ENCODE measurements around the gene SLC22A13. TPM values are rescaled to one million over a fixed set of nuclear protein-coding genes. Genes with fewer than 3 reads are reported as not detected.

SLC22A13 gene
- total and polyA plus RNA-seq, 2 of the 4 experiments (the other 2 are of a cell fraction) = under 0.01 to 0.22 TPM

DNA sequence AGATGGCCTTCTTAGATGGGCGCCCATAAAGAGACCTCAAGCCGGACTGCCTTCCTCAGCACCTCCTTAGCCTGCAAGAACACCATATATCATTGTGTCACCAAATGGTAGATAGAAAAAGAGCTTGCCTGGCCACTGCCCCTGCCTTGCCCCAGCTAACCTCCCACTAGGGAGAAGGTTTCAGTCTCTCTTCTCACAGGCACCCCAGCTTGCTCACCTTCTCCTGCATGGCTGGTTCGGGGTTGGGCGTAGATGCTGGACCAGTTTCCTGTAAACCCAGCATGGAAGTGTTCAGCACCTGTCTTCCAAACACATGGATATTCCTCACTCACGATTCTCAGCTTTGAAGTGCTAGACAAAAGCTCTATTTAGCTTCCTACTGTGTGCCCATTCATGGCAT lies 13.2 kb downstream of the SLC22A13 start:
- dilution Hi-C loops (cut with HindIII; ENCODE audit: low sequenced_read_pairs, unreplicated experiment) (no loop called here), intact Hi-C loops (cut with micrococcal nuclease) (no loop called here), in situ Hi-C loops (cut with MboI; ENCODE audit: low sequenced_read_pairs) (no loop called here)
- no CpG with 5 or more reads among the region's 5 CpGs for WGBS, 2 experiments (ENCODE audit: extremely low coverage in 2 of 2, insufficient read length in 1 of 2)
- Histone ChIP-seq H3K9me3 (ENCODE audit: control insufficient read depth, insufficient read depth, low read length) (no peaks in the 10 kb centered on the region), H4K91ac (ENCODE audit: insufficient read depth, low read depth, low read length) (no peak overlapping the region), H3K18ac (ENCODE audit: low read depth, low read length) (no peak overlapping the region), H3K9me1 (ENCODE audit: insufficient read depth, low read length) (peaks cover 4% of the 10 kb centered on the region; the same call in 1 of the 2 replicates), H3K4ac (ENCODE audit: low read depth, low read length) (no peak overlapping the region), H3K4me2 (ENCODE audit: low read depth, low read length) (no peak overlapping the region), H2BK15ac (ENCODE audit: low read depth, low read length) (no peak overlapping the region), H2AK9ac (replicated peaks; ENCODE audit: low read depth, low read length, poor library complexity) (no peak overlapping the region), H3K79me1 (ENCODE audit: low read depth in 1 of 2, low read length in 2 of 2) (no peaks in the 10 kb centered on the region), H3K36me3 (ENCODE audit: control insufficient read depth, insufficient read depth, low read length) (peaks cover 10% of the 10 kb centered on the region), H3K9ac (ENCODE audit: low read depth, low read length) (no peak overlapping the region), H3K27ac (ENCODE audit: insufficient read depth, low read length) (no peak overlapping the region), H3K27me3 (ENCODE audit: control insufficient read depth, insufficient read depth, low read length) (no peaks in the 10 kb centered on the region), H3K14ac (replicated peaks; ENCODE audit: low read depth, low read length) (no peak overlapping the region), H2AK5ac (ENCODE audit: low read depth, low read length) (no peak overlapping the region), H4K8ac (ENCODE audit: low read depth in 2 of 2, low read length in 2 of 2) (no peak overlapping the region), H2BK5ac (ENCODE audit: low read depth, low read length, poor library complexity, severe bottlenecking) (no peak overlapping the region), H2BK20ac (ENCODE audit: low read depth, low read length) (no peak overlapping the region), H4K20me1 (ENCODE audit: insufficient read depth, low read length) (no peaks in the 10 kb centered on the region), H4K5ac (ENCODE audit: low read depth, low read length) (no peak overlapping the region), H2BK120ac (ENCODE audit: low read depth, low read length) (no peak overlapping the region), H3K4me3 (ENCODE audit: insufficient read depth, low read depth, low read length) (no peak overlapping the region), H3K4me1 (ENCODE audit: control insufficient read depth, insufficient read depth, low read length) (no peaks in the 10 kb centered on the region), H3K23ac (ENCODE audit: low read depth, low read length) (no peak overlapping the region), H2AFZ (replicated peaks; ENCODE audit: low read length, poor library complexity) (no peak overlapping the region), H3K56ac (ENCODE audit: extremely low read depth, insufficient read depth, low read length) (no peak overlapping the region)
- TF ChIP-seq RAD21 (IDR thresholded peaks at IDR 0.05; ENCODE audit: low read length) (no peak), ELK1 (IDR thresholded peaks at IDR 0.05; ENCODE audit: borderline replicate concordance, low read depth, low read length) (no peak), CEBPB (IDR thresholded peaks at IDR 0.05; ENCODE audit: low read depth, low read length) (no peak), RFX5 (IDR thresholded peaks at IDR 0.05; ENCODE audit: low read depth, low read length) (no peak), FOS (IDR thresholded peaks at IDR 0.05; ENCODE audit: low read depth, low read length) (no peak), CTCF (conservative IDR thresholded peaks at IDR 0.05; ENCODE audit: low read depth, low read length) (no peak), MAFK (IDR thresholded peaks at IDR 0.05; ENCODE audit: low read depth, low read length) (no peak), NFE2L2 (IDR thresholded peaks at IDR 0.05; ENCODE audit: low read depth, low read length) (no peak), RCOR1 (IDR thresholded peaks at IDR 0.05; ENCODE audit: insufficient replicate concordance, low read length) (no peak), MAZ (IDR thresholded peaks at IDR 0.05; ENCODE audit: borderline replicate concordance, low read depth, low read length) (no peak), CHD1 (IDR thresholded peaks at IDR 0.05; ENCODE audit: low read depth, low read length) (no peak)
- DNase-seq (no peak), ATAC-seq (ENCODE audit: low read depth) (no peak)
- no TSS peak for BruUV-seq (replicated peaks)
- ChIA-PET POLR2A (ENCODE audit: unreplicated experiment) (no interaction called here), CTCF (no interaction called here)

Data from IMR-90 (cell line).